IPS-20b (cell line): ENCODE results near the gene POTEC.
"Not testable (repeated sequence)": the region's sequence is repeated elsewhere in the genome, so short reads cannot be mapped to it uniquely, and the experiment has no call there.

ENCODE experiments used
- H3K27ac ChIP-seq: one replicate; pipeline ENCODE4 v1.5.1; 2013; ENCODE audit warnings: low read length
- H3K27me3 ChIP-seq: 2 replicates; pipeline ENCODE4 v1.6.1; 2013; ENCODE audit warnings: mild to moderate bottlenecking, low read length, inconsistent platforms; ENCODE audit not compliant: insufficient read depth
- H3K36me3 ChIP-seq: 2 replicates; pipeline ENCODE4 v1.6.1; 2013; ENCODE audit warnings: low read depth, mild to moderate bottlenecking, inconsistent platforms, low read length, moderate library complexity; ENCODE audit not compliant: insufficient read depth
- H3K4me1 ChIP-seq: 2 replicates; pipeline ENCODE4 v1.6.1; 2013; ENCODE audit warnings: mild to moderate bottlenecking, control low read depth, inconsistent platforms, low read length, moderate library complexity; ENCODE audit not compliant: insufficient read depth
- H3K4me3 ChIP-seq: 2 replicates; pipeline ENCODE4 v1.5.1; 2013; ENCODE audit warnings: mild to moderate bottlenecking, low read length, inconsistent platforms
- H3K9ac ChIP-seq: 2 replicates; pipeline ENCODE4 v1.6.1; 2013; ENCODE audit warnings: low read depth, mild to moderate bottlenecking, inconsistent platforms, low read length, moderate library complexity
- H3K9me3 ChIP-seq: 2 replicates; pipeline ENCODE4 v1.6.1; 2013; ENCODE audit warnings: mild to moderate bottlenecking, low read depth, low read length, inconsistent platforms; ENCODE audit not compliant: insufficient read depth

POTEC gene

GRCh38 chr18:14543446-14543964 lies at the start of gene POTEC:
POTEC (minus strand) TSS chr18:14543600; CDS start chr18:14543146, 454 bp downstream.
- H3K36me3 ChIP-seq, H3K4me3 ChIP-seq, H3K27me3 ChIP-seq, H3K9me3 ChIP-seq, H3K4me1 ChIP-seq, H3K9ac ChIP-seq, H3K27ac ChIP-seq: not testable (repeated sequence)

- H3K9me3 ChIP-seq, result peaks cover 18% of the 10 kb centered on the region
- no peak overlapping the region for H3K9ac ChIP-seq
- H3K27me3 ChIP-seq, result no peaks in the 10 kb centered on the region
- no peak overlapping the region for H3K4me3 ChIP-seq
- H3K36me3 ChIP-seq, result no peaks in the 10 kb centered on the region
- no peaks in the 10 kb centered on the region for H3K4me1 ChIP-seq
- H3K27ac ChIP-seq, result no peak overlapping the region
Observed at GRCh38 chr18:14577971-14578370, 34.6 kb upstream of the POTEC start.

GRCh38 chr18:14559502-14559901 lies 16.1 kb upstream of the POTEC start:
- H3K9ac ChIP-seq, H3K9me3 ChIP-seq, H3K4me3 ChIP-seq, H3K4me1 ChIP-seq, H3K27ac ChIP-seq, H3K36me3 ChIP-seq, H3K27me3 ChIP-seq: not testable (repeated sequence)

- H3K9me3 ChIP-seq, H3K4me3 ChIP-seq, H3K4me1 ChIP-seq, H3K27me3 ChIP-seq, H3K27ac ChIP-seq, H3K9ac ChIP-seq, H3K36me3 ChIP-seq: not testable (repeated sequence)
Observed at GRCh38 chr18:14531659-14532058, 11.7 kb downstream of the POTEC start.

- not testable (repeated sequence) for H3K4me3 ChIP-seq, H3K27ac ChIP-seq, H3K27me3 ChIP-seq, H3K9ac ChIP-seq, H3K9me3 ChIP-seq, H3K36me3 ChIP-seq, H3K4me1 ChIP-seq
Observed at GRCh38 chr18:14510707-14511106, 32.7 kb downstream of the POTEC start.

- H3K9me3 ChIP-seq, H3K4me3 ChIP-seq, H3K9ac ChIP-seq, H3K27me3 ChIP-seq, H3K27ac ChIP-seq, H3K4me1 ChIP-seq, H3K36me3 ChIP-seq: not testable (repeated sequence)
Observed at GRCh38 chr18:14503691-14504090, 39.7 kb downstream of the POTEC start.

- not testable (repeated sequence) for H3K27ac ChIP-seq, H3K4me1 ChIP-seq, H3K36me3 ChIP-seq, H3K9me3 ChIP-seq, H3K9ac ChIP-seq, H3K4me3 ChIP-seq, H3K27me3 ChIP-seq
Observed at GRCh38 chr18:14501894-14502293, 41.5 kb downstream of the POTEC start.

GRCh38 chr18:14489256-14490014 lies 54.0 kb downstream of the POTEC start:
- not testable (repeated sequence) for H3K4me3 ChIP-seq, H3K27me3 ChIP-seq, H3K27ac ChIP-seq, H3K9me3 ChIP-seq, H3K9ac ChIP-seq, H3K4me1 ChIP-seq, H3K36me3 ChIP-seq

- H3K36me3 ChIP-seq, H3K9me3 ChIP-seq, H3K4me1 ChIP-seq: not testable (repeated sequence)
Observed at GRCh38 chr18:14488789-14489188, 54.6 kb downstream of the POTEC start.

GRCh38 chr18:14486926-14487580 lies 56.3 kb downstream of the POTEC start:
- H3K36me3 ChIP-seq, H3K27me3 ChIP-seq, H3K4me3 ChIP-seq, H3K9ac ChIP-seq, H3K4me1 ChIP-seq, H3K9me3 ChIP-seq, H3K27ac ChIP-seq: not testable (repeated sequence)

More at GRCh38 chr18:14488789-14489188, 54.6 kb downstream of the POTEC start:
- H3K27me3 ChIP-seq, H3K9ac ChIP-seq, H3K27ac ChIP-seq, H3K4me3 ChIP-seq: not testable (repeated sequence)

- not testable (repeated sequence) for H3K9me3 ChIP-seq, H3K27me3 ChIP-seq, H3K9ac ChIP-seq, H3K4me3 ChIP-seq, H3K4me1 ChIP-seq, H3K36me3 ChIP-seq, H3K27ac ChIP-seq
Observed at GRCh38 chr18:14479076-14479475, 64.3 kb downstream of the POTEC start.

GRCh38 chr18:14475520-14475919 lies 67.9 kb downstream of the POTEC start:
- not testable (repeated sequence) for H3K9me3 ChIP-seq, H3K27me3 ChIP-seq, H3K4me3 ChIP-seq, H3K27ac ChIP-seq, H3K36me3 ChIP-seq, H3K4me1 ChIP-seq, H3K9ac ChIP-seq
